ENCODE data around the gene GRIN1. TPM values are rescaled to one million over a fixed set of nuclear protein-coding genes. Genes with fewer than 3 reads are reported as not detected.

The GRIN1 gene
- total RNA-seq, 1 donor from 2014 or later: 0.77 TPM

DNA sequence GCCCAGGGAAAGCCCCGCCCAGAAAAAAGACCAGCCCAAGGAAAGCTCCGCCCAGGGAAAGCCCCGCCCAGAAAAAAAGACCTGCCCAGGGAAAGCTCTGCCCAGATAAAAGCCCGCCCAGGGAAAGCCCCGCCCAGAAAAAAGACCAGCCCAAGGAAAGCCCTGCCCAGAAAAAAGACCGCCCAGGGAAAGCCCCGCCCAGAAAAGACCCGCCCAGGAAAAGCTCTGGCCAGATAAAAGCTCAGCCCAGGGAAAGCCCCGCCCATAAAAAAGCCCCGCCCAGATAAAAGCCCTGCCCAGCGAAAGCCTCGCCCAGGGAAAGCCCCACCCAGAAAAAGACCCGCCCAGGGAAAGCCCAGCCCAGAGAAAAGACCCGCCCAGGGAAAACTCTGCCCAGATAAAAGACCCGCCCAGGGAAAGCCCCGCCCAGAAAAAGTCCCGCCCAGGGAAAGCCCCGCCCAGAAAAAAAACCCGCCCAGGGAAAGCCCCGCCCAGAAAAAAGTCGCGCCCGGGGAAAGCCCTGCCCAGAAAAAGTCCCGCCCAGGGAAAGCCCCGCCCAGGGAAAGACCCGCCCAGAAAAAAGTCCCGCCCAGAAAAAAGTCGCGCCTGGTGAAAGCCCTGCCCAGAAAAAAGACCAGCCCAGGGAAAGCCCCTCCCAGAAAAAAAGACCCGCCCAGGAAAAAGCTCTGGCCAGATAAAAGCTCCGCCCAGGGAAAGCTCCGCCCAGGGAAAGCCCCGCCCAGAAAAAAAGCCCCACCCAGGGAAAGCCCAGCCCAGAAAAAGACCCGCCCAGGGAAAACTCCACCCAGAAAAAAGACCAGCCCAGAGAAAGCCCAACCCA is 11.9 kb downstream of the GRIN1 start:
- TF ChIP-seq CTCF (IDR thresholded peaks at IDR 0.05; ENCODE audit: unreplicated experiment): no peak
- Mint-ChIP-seq H3K4me1 (ENCODE audit: low read depth) (no peaks in the 10 kb centered on the region), H3K36me3 (ENCODE audit: insufficient read depth) (no peaks in the 10 kb centered on the region), H3K9me3 (ENCODE audit: low read depth) (no peaks in the 10 kb centered on the region), H3K27me3 (peaks cover 36% of the 10 kb centered on the region), H3K27ac (no peak overlapping the region), H3K4me3 (ENCODE audit: low read depth) (no peak overlapping the region)
- DNase-seq (ENCODE audit: low spot score, unreplicated experiment): no peak

GRCh38 chr9:137152844-137153405 is 14.0 kb downstream of the GRIN1 start:
- no peak for DNase-seq (ENCODE audit: low spot score, unreplicated experiment)
- Mint-ChIP-seq H3K27ac (no peak overlapping the region), H3K4me1 (ENCODE audit: low read depth) (no peaks in the 10 kb centered on the region), H3K4me3 (ENCODE audit: low read depth) (no peak overlapping the region), H3K36me3 (ENCODE audit: insufficient read depth) (no peaks in the 10 kb centered on the region), H3K9me3 (ENCODE audit: low read depth) (no peaks in the 10 kb centered on the region), H3K27me3 (peaks cover 39% of the 10 kb centered on the region)
- no peak for TF ChIP-seq CTCF (IDR thresholded peaks at IDR 0.05; ENCODE audit: unreplicated experiment)

DNA sequence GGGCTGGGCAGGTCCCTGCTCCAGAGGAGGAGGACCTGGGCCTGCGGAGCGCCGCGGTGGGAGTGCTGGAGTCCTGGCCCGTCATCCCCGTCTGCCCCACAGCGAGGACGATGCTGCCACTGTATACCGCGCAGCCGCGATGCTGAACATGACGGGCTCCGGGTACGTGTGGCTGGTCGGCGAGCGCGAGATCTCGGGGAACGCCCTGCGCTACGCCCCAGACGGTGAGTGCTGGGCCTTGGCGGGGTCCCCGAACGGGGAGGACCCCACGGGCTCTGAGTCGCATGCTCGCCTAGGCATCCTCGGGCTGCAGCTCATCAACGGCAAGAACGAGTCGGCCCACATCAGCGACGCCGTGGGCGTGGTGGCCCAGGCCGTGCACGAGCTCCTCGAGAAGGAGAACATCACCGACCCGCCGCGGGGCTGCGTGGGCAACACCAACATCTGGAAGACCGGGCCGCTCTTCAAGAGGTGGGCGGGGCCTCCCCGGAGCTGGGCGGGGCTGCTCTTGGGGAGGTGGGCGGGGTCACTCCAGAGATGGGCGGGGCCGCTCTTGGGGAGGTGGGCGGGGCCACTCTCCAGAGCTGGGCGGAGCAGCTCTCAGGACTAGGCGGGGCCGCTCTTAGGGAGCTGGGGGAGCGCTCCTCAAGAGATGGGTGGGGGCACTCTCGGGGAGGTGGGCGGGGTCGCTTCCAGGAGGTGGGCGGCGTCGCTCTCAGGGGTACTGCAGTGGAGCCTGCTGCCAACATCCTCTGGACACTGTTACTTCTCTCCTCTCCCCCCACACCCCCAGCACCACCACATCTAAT is 17.8 kb downstream of the GRIN1 start:
- H3K4me3 Mint-ChIP-seq (ENCODE audit: low read depth): no peak overlapping the region
- no peak overlapping the region for H3K27ac Mint-ChIP-seq
- H3K9me3 Mint-ChIP-seq (ENCODE audit: low read depth): no peaks in the 10 kb centered on the region
- H3K4me1 Mint-ChIP-seq (ENCODE audit: low read depth): no peaks in the 10 kb centered on the region
- H3K27me3 Mint-ChIP-seq: peaks cover 49% of the 10 kb centered on the region
- TF ChIP-seq CTCF (IDR thresholded peaks at IDR 0.05; ENCODE audit: unreplicated experiment): no peak
- DNase-seq (ENCODE audit: low spot score, unreplicated experiment): no peak
- H3K36me3 Mint-ChIP-seq (ENCODE audit: insufficient read depth): no peaks in the 10 kb centered on the region

GRCh38 chr9:137157618-137158415 is 18.9 kb downstream of the GRIN1 start:
- Mint-ChIP-seq H3K36me3 (ENCODE audit: insufficient read depth) (no peaks in the 10 kb centered on the region), H3K4me1 (ENCODE audit: low read depth) (no peaks in the 10 kb centered on the region), H3K4me3 (ENCODE audit: low read depth) (no peak overlapping the region), H3K27ac (no peak overlapping the region), H3K9me3 (ENCODE audit: low read depth) (no peaks in the 10 kb centered on the region), H3K27me3 (peaks cover 53% of the 10 kb centered on the region)
- TF ChIP-seq CTCF (IDR thresholded peaks at IDR 0.05; ENCODE audit: unreplicated experiment): no peak
- no peak for DNase-seq (ENCODE audit: low spot score, unreplicated experiment)

All from progenitor cell of endocrine pancreas (in vitro differentiated cells).